ENCODE results near the gene HS3ST5. TPM values are rescaled to one million over a fixed set of nuclear protein-coding genes. Genes with fewer than 3 reads are reported as not detected.
"Not testable (repeated sequence)": the region's sequence is repeated elsewhere in the genome, so short reads cannot be mapped to it uniquely, and the experiment has no call there.

The HS3ST5 gene
- total RNA-seq, 2 donors from 2014 or later = 0.34 TPM; not detected in 1

DNA sequence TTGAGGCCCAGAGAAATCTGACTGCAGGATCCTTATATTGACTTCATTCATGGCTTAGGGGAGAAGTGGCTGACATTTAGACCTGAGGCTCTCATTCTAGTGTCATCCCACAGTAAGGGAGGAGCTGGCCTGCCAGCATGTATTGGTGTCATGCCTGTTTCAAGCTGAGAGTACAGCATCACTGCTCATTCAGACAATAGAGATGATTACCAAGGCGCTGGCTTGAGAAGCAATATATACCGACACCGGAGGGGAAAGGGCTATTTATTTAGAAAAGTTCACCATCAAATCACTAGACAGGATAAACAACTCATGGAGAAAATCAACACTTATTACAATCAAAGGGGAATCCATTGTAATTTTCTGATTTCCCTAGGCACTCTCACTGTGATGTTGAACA, 287.5 kb downstream of the HS3ST5 start:
- intact Hi-C loops (cut with DNase I) = no loop called here
- Histone ChIP-seq H3K27me3 (replicated peaks; ENCODE audit: insufficient read depth) (no peaks in the 10 kb centered on the region), H3K4me3 (no peak overlapping the region), H3K36me3 (no peaks in the 10 kb centered on the region), H3K9me3 (no peaks in the 10 kb centered on the region), H3K27ac (no peak overlapping the region), H3K4me1 (replicated peaks) (peaks cover 4% of the 10 kb centered on the region)
- TF ChIP-seq POLR2AphosphoS5 (IDR thresholded peaks at IDR 0.05) = no peak
- TF ChIP-seq POLR2A (IDR thresholded peaks at IDR 0.05) = no peak
- TF ChIP-seq, protein P1, sequence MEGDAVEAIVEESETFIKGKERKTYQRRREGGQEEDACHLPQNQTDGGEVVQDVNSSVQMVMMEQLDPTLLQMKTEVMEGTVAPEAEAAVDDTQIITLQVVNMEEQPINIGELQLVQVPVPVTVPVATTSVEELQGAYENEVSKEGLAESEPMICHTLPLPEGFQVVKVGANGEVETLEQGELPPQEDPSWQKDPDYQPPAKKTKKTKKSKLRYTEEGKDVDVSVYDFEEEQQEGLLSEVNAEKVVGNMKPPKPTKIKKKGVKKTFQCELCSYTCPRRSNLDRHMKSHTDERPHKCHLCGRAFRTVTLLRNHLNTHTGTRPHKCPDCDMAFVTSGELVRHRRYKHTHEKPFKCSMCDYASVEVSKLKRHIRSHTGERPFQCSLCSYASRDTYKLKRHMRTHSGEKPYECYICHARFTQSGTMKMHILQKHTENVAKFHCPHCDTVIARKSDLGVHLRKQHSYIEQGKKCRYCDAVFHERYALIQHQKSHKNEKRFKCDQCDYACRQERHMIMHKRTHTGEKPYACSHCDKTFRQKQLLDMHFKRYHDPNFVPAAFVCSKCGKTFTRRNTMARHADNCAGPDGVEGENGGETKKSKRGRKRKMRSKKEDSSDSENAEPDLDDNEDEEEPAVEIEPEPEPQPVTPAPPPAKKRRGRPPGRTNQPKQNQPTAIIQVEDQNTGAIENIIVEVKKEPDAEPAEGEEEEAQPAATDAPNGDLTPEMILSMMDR (IDR thresholded peaks at IDR 0.05) = no peak
- no peak for DNase-seq (ENCODE audit: low spot score)
- WGBS = 82% methylated on average over 3 of the region's 3 CpGs

DNA sequence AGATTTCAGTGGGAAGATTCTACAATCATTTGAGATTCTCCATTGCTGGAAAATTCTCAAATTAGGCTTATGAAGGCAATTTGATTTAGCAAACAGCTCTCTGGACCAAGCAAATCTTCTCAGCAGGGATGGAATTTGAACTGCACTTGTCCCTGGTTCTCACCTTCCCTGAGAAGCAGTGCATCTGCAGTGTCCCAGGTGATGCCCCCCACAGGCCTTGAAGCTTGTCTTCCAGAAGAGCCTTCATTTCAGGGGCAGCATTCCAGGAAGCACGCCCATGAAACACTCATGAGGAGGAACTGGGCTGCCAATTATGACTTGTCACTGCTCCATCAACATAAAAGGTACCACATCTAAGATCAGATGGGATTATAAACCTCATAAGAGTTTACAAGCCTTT, 289.0 kb downstream of the HS3ST5 start:
- no peak for DNase-seq (ENCODE audit: low spot score)
- TF ChIP-seq POLR2A (IDR thresholded peaks at IDR 0.05) (no peak), POLR2AphosphoS5 (IDR thresholded peaks at IDR 0.05) (no peak)
- TF ChIP-seq, protein P1 (IDR thresholded peaks at IDR 0.05) = no peak
- Histone ChIP-seq H3K36me3 (no peaks in the 10 kb centered on the region), H3K9me3 (no peaks in the 10 kb centered on the region), H3K27me3 (replicated peaks; ENCODE audit: insufficient read depth) (no peaks in the 10 kb centered on the region), H3K4me1 (replicated peaks) (peaks cover 4% of the 10 kb centered on the region), H3K4me3 (no peak overlapping the region), H3K27ac (no peak overlapping the region)
- intact Hi-C loops (cut with DNase I) = no loop called here
- WGBS = 53% methylated on average over 1 of the region's 1 CpG

DNA sequence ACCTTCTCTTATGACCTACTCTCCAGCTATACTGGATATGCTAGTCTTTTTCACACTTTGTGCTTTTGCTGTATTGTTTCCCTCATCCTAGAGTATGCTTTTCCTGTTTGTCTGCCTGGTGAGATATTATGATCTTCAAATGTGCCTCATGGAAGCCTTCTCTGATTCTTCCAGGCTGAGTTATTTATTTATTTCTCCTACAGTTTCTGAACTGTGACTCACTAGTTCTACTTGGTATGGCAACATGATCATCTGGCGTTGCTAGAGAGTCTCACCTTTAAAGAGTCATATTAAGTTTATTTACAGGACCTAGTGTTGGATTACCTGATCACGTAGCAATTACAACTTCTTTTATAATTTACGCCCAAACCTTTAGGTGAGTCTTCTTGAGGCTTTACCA, 290.7 kb downstream of the HS3ST5 start:
- 89% methylated on average over 3 of the region's 3 CpGs for WGBS
- no peak overlapping the region for H3K4me3 ChIP-seq
- no peak for DNase-seq (ENCODE audit: low spot score)
- H3K36me3 ChIP-seq = no peaks in the 10 kb centered on the region
- no peak for TF ChIP-seq POLR2AphosphoS5 (IDR thresholded peaks at IDR 0.05)
- TF ChIP-seq, protein P1 (IDR thresholded peaks at IDR 0.05) = no peak
- no peak for TF ChIP-seq POLR2A (IDR thresholded peaks at IDR 0.05)
- no peaks in the 10 kb centered on the region for H3K27me3 ChIP-seq (replicated peaks; ENCODE audit: insufficient read depth)
- no peak overlapping the region for H3K27ac ChIP-seq
- H3K4me1 ChIP-seq (replicated peaks) = peaks cover 4% of the 10 kb centered on the region
- intact Hi-C loops (cut with DNase I) = no loop called here
- no peaks in the 10 kb centered on the region for H3K9me3 ChIP-seq

DNA sequence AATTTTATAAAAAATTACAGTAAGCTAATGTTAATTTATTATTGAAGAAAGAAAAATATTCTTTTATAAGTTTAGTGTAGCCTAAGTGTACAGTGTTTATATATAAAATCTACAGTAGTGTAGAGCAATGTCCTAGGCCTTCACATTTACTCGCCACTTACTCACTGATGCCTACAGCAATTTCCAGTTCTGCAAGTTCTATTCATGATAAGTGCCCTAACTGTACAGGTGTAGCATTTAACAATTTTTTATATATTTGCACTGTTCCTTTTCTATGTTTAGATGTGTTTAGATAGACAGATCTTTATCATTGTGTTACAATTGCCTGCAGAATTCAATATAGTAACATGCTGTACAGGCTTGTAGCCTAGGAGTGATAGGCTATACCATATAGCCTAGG, 291.8 kb downstream of the HS3ST5 start:
- intact Hi-C loops (cut with DNase I) = no loop called here
- Histone ChIP-seq H3K9me3 (no peaks in the 10 kb centered on the region), H3K4me1 (replicated peaks) (peaks cover 4% of the 10 kb centered on the region), H3K4me3 (no peak overlapping the region), H3K36me3 (no peaks in the 10 kb centered on the region), H3K27me3 (replicated peaks; ENCODE audit: insufficient read depth) (no peaks in the 10 kb centered on the region), H3K27ac (no peak overlapping the region)
- peak; percentile 21 for DNase-seq (ENCODE audit: low spot score)
- peak; percentile 79 for TF ChIP-seq POLR2AphosphoS5 (IDR thresholded peaks at IDR 0.05)
- TF ChIP-seq, protein P1 (IDR thresholded peaks at IDR 0.05) = no peak
- 54% methylated on average over 1 of the region's 1 CpG for WGBS

DNA sequence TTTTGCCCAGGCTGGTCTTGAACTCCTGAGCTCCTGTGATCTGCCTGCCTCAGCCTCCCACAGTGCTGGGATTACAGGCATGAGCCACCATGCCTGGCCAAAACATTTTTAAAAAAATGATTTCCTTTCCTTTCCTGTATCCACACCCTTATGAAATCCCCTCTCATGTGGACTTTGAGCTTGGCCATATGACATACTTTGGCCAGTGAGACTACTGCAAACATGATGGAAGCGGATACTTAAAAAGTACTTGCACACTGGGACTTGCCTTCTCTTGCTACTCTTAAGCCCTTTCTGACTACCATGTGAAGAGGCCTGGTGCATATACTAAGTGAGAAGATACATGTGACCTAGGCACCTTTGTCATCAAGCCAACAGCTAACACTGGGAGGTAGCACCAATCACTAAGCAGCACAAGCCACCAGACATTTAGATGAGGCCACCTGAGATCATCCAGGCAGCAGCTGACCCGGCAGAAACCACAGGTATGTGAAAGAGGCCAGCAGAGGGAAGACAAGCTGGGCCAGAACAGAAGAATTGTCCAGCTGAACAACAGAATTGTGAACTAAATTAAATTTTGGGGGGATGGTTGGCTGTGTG, 293.4 kb downstream of the HS3ST5 start:
- no peak overlapping the region for H3K27ac ChIP-seq
- TF ChIP-seq POLR2AphosphoS5 (IDR thresholded peaks at IDR 0.05) (no peak), POLR2A (IDR thresholded peaks at IDR 0.05) (no peak)
- TF ChIP-seq, protein P1 (IDR thresholded peaks at IDR 0.05) = no peak
- H3K27me3 ChIP-seq (replicated peaks; ENCODE audit: insufficient read depth) = no peaks in the 10 kb centered on the region
- H3K36me3 ChIP-seq = no peaks in the 10 kb centered on the region
- no peaks in the 10 kb centered on the region for H3K9me3 ChIP-seq
- no peak overlapping the region for H3K4me3 ChIP-seq
- 89% methylated on average over 2 of the region's 2 CpGs for WGBS
- no peak for DNase-seq (ENCODE audit: low spot score)
- intact Hi-C loops (cut with DNase I) = no loop called here
- H3K4me1 ChIP-seq (replicated peaks) = peaks cover 4% of the 10 kb centered on the region

DNA sequence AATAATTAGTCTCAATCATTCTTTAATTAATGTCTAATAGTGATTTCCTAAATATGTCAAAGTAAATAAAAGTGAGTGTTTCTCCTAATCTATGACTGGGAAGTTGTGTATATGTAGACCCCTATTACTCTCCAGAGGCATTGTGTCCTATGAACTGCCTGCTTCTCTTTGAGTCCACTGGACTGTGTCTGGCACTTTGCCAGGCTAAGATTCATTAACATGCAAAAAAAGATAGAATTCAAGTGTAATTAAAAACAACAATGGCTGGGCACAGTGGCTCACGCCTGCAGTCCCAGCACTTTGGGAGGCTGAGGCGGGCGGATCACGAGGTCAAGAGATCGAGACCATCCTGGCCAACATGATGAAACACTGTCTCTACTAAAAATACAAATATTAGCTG, 298.3 kb downstream of the HS3ST5 start:
- H3K27me3 ChIP-seq (replicated peaks; ENCODE audit: insufficient read depth); H3K4me3 ChIP-seq; DNase-seq (ENCODE audit: low spot score); H3K4me1 ChIP-seq (replicated peaks); H3K9me3 ChIP-seq; H3K27ac ChIP-seq; H3K36me3 ChIP-seq; intact Hi-C loops (cut with DNase I): not testable (repeated sequence)
- 99% methylated on average over 5 of the region's 5 CpGs for WGBS

Data from prostate gland (tissue), 2 donors.